Activated gamma-delta T cell (primary cell): ENCODE measurements around the gene GNAS-AS1.

Experiments
- DNase-seq: peaks from one replicate; lab custom pipeline; 2025; lab: John Stamatoyannopoulos, UW
- total RNA-seq, 2 donors: gene quantifications; one replicate each; lab custom pipeline; 2026; lab: John Stamatoyannopoulos, UW

Gene GNAS-AS1
- 0.26 to 0.51 reads per million in 2 donors for total RNA-seq

GRCh38 chr20:58850693-58851174, at the start of gene GNAS-AS1:
TSS of gene GNAS-AS1 (minus strand) at chr20:58850902.
- DNase-seq: peak; percentile 47

- DNase-seq: no peak
Measured at GRCh38 chr20:58900397-58900796, 49.7 kb upstream of the GNAS-AS1 start.

- DNase-seq: no peak
Measured at GRCh38 chr20:58899512-58899911, 48.8 kb upstream of the GNAS-AS1 start.

GRCh38 chr20:58898629-58899408, 48.1 kb upstream of the GNAS-AS1 start:
- DNase-seq: no peak

GRCh38 chr20:58897488-58897887, 46.8 kb upstream of the GNAS-AS1 start:
- no peak for DNase-seq

GRCh38 chr20:58896820-58897219, 46.1 kb upstream of the GNAS-AS1 start:
- DNase-seq: no peak

- no peak for DNase-seq
Measured at GRCh38 chr20:58895448-58896180, 44.9 kb upstream of the GNAS-AS1 start.

- DNase-seq: no peak
Measured at GRCh38 chr20:58894652-58895447, 44.1 kb upstream of the GNAS-AS1 start.

- DNase-seq: no peak
Measured at GRCh38 chr20:58893355-58894120, 42.8 kb upstream of the GNAS-AS1 start.

- no peak for DNase-seq
Measured at GRCh38 chr20:58892932-58893224, 42.2 kb upstream of the GNAS-AS1 start.

GRCh38 chr20:58892141-58892931, 41.6 kb upstream of the GNAS-AS1 start:
- peak; percentile 57 for DNase-seq

GRCh38 chr20:58891718-58892140, 41.0 kb upstream of the GNAS-AS1 start:
- peak; percentile 47 for DNase-seq

GRCh38 chr20:58891086-58891717, 40.5 kb upstream of the GNAS-AS1 start:
- peak; percentile 76 for DNase-seq

GRCh38 chr20:58890518-58891085, 39.9 kb upstream of the GNAS-AS1 start:
- DNase-seq: peak; percentile 76

- DNase-seq: peak; percentile 49
Measured at GRCh38 chr20:58889798-58890517, 39.3 kb upstream of the GNAS-AS1 start.

- no peak for DNase-seq
Measured at GRCh38 chr20:58889334-58889760, 38.6 kb upstream of the GNAS-AS1 start.

- DNase-seq: peak; percentile 77
Measured at GRCh38 chr20:58888521-58889333, 38.0 kb upstream of the GNAS-AS1 start.

GRCh38 chr20:58888103-58888502, 37.4 kb upstream of the GNAS-AS1 start:
- DNase-seq: no peak
